HEK293 (cell line): Measurements from ENCODE around the gene DIPK1C.

Source experiments
- CTCF ChIA-PET: fragments of 350-600 bp; formaldehyde crosslinking; extraction: SDS; loops from one replicate; lab custom pipeline; 2021; ENCODE audit warnings: antibody characterized with exemption; lab: Yijun Ruan, JAX
- POLR2A ChIA-PET: fragments of 300-600 bp; formaldehyde crosslinking; extraction: SDS; loops from one replicate; lab custom pipeline; 2020; ENCODE audit warnings: antibody characterized with exemption, inconsistent platforms; lab: Yijun Ruan, JAX
- H3K27ac ChIP-seq: fragments of 200-500 bp; sonication (Bioruptor generic); 2 replicates; pipeline ENCODE4 v1.5.1; 2014; ENCODE audit warnings: low read depth, low read length, control low read depth, inconsistent platforms; ENCODE audit errors: extremely low read depth
- H3K36me3 ChIP-seq, 2 experiments: fragments of 200-500 bp in 1 of 2; sonication (Bioruptor generic) in 1 of 2; 1 replicate in 1 of 2; 2 replicates in 1 of 2; pipeline ENCODE4 v1.5.1; 2014 to 2017; ENCODE audit warnings: inconsistent platforms in 2 of 2, low read length in 2 of 2; ENCODE audit not compliant: control insufficient read depth in 2 of 2, insufficient read depth in 1 of 2
- H3K4me1 ChIP-seq: fragments of 200-500 bp; sonication (Bioruptor generic); 2 replicates; pipeline ENCODE4 v1.5.1; 2014; ENCODE audit warnings: mild to moderate bottlenecking, low read length, inconsistent platforms; ENCODE audit not compliant: control insufficient read depth, insufficient read depth
- H3K4me3 ChIP-seq: 2 replicates; pipeline ENCODE4 v1.5.1; 2011; ENCODE audit warnings: low read depth, mild to moderate bottlenecking, control low read depth, low read length, moderate library complexity
- H3K9me3 ChIP-seq: fragments of 200-500 bp; sonication (Bioruptor generic); 2 replicates; pipeline ENCODE4 v1.5.1; 2014; ENCODE audit warnings: low read depth, low read length, inconsistent platforms; ENCODE audit not compliant: control insufficient read depth, insufficient read depth
- BCL11B ChIP-seq: fragments of 450-650 bp; formaldehyde crosslinking; IDR thresholded peaks from 2 replicates; pipeline ENCODE4 v1.5.1; 2016; ENCODE audit warnings: low read depth, missing biosample characterization, missing genetic modification characterization
- GFI1B ChIP-seq: fragments of 450-650 bp; formaldehyde crosslinking; IDR thresholded peaks from 2 replicates; pipeline ENCODE4 v1.5.1; 2016; ENCODE audit warnings: missing biosample characterization, missing genetic modification characterization
- IKZF3 ChIP-seq: fragments of 450-650 bp; IDR thresholded peaks from 2 replicates; pipeline ENCODE4 v1.5.0; 2018; ENCODE audit warnings: missing biosample characterization, mild to moderate bottlenecking, missing genetic modification characterization, moderate library complexity
- SALL2 ChIP-seq: fragments of 450-650 bp; formaldehyde crosslinking; IDR thresholded peaks from 2 replicates; pipeline ENCODE4 v1.5.0; 2017; ENCODE audit warnings: missing biosample characterization, mild to moderate bottlenecking, missing genetic modification characterization, borderline replicate concordance
- ZBTB20 ChIP-seq: fragments of 450-650 bp; formaldehyde crosslinking; IDR thresholded peaks from 2 replicates; pipeline ENCODE4 v1.5.1; 2016; ENCODE audit warnings: missing biosample characterization, missing genetic modification characterization
- ZFP41 ChIP-seq: fragments of 450-650 bp; formaldehyde crosslinking; IDR thresholded peaks from 2 replicates; pipeline ENCODE4 v1.5.1; 2016; ENCODE audit warnings: missing biosample characterization, missing genetic modification characterization, borderline replicate concordance
- ZNF155 ChIP-seq: fragments of 450-650 bp; formaldehyde crosslinking; IDR thresholded peaks from 2 replicates; pipeline ENCODE4 v1.5.1; 2016; ENCODE audit warnings: missing biosample characterization, missing genetic modification characterization
- ZNF223 ChIP-seq: fragments of 450-650 bp; formaldehyde crosslinking; IDR thresholded peaks from 2 replicates; pipeline ENCODE4 v1.5.1; 2016; ENCODE audit warnings: missing biosample characterization, missing genetic modification characterization
- ZNF354C ChIP-seq: fragments of 450-650 bp; formaldehyde crosslinking; IDR thresholded peaks from 2 replicates; pipeline ENCODE4 v1.5.1; 2016; ENCODE audit warnings: missing biosample characterization, missing genetic modification characterization, low read depth, borderline replicate concordance
- ZNF558 ChIP-seq: fragments of 450-650 bp; formaldehyde crosslinking; IDR thresholded peaks from 2 replicates; pipeline ENCODE4 v1.5.1; 2016; ENCODE audit warnings: missing biosample characterization, missing genetic modification characterization
- ZNF600 ChIP-seq: fragments of 450-650 bp; formaldehyde crosslinking; IDR thresholded peaks from 2 replicates; pipeline ENCODE4 v1.5.1; 2016; ENCODE audit warnings: missing biosample characterization, missing genetic modification characterization
- ZNF670 ChIP-seq: fragments of 450-650 bp; formaldehyde crosslinking; IDR thresholded peaks from 2 replicates; pipeline ENCODE4 v1.5.1; 2016; ENCODE audit warnings: missing biosample characterization, missing genetic modification characterization, low read depth
- ZNF76 ChIP-seq: fragments of 450-650 bp; formaldehyde crosslinking; IDR thresholded peaks from 2 replicates; pipeline ENCODE4; 2016; ENCODE audit warnings: low read depth, missing biosample characterization, missing genetic modification characterization, borderline replicate concordance
- ZNF830 ChIP-seq: fragments of 450-650 bp; IDR thresholded peaks from 2 replicates; pipeline ENCODE4 v1.5.0; 2018; ENCODE audit warnings: missing biosample characterization, missing genetic modification characterization, low read depth, mild to moderate bottlenecking, moderate library complexity
- ZNF837 ChIP-seq: fragments of 450-650 bp; formaldehyde crosslinking; IDR thresholded peaks from 2 replicates; pipeline ENCODE4 v1.5.1; 2016; ENCODE audit warnings: missing biosample characterization, missing genetic modification characterization
- TF ChIP-seq, protein P1 (sequence below): IDR thresholded peaks from 2 replicates; pipeline ENCODE4 v1.6.1; 2011; ENCODE audit warnings: mild to moderate bottlenecking, low read depth, low read length, borderline replicate concordance
- TF ChIP-seq, protein P2 (sequence below): fragments of 450-650 bp; formaldehyde crosslinking; IDR thresholded peaks from 2 replicates; pipeline ENCODE4 v1.5.1; 2016; ENCODE audit warnings: missing biosample characterization, missing genetic modification characterization
- TF ChIP-seq, protein P3 (sequence below): fragments of 450-650 bp; formaldehyde crosslinking; IDR thresholded peaks from 2 replicates; pipeline ENCODE4 v1.5.1; 2016; ENCODE audit warnings: missing biosample characterization, missing genetic modification characterization
- TF ChIP-seq, protein P4 (sequence below): fragments of 450-650 bp; formaldehyde crosslinking; conservative IDR thresholded peaks from 2 replicates; pipeline ENCODE4 v1.5.1; 2016; ENCODE audit warnings: low read depth, missing biosample characterization, missing genetic modification characterization
- TF ChIP-seq, protein P5 (sequence below): fragments of 450-650 bp; formaldehyde crosslinking; IDR thresholded peaks from 2 replicates; pipeline ENCODE4 v1.5.1; 2016; ENCODE audit warnings: missing biosample characterization, missing genetic modification characterization
- TF ChIP-seq, protein P6 (sequence below): fragments of 450-650 bp; formaldehyde crosslinking; IDR thresholded peaks from 2 replicates; pipeline ENCODE4; 2016; ENCODE audit warnings: missing biosample characterization, missing genetic modification characterization
- TF ChIP-seq, protein P7 (sequence below): fragments of 450-650 bp; formaldehyde crosslinking; optimal IDR thresholded peaks from 2 replicates; pipeline ENCODE3; 2016; ENCODE audit warnings: missing biosample characterization, mild to moderate bottlenecking, missing genetic modification characterization

DIPK1C gene

DNA sequence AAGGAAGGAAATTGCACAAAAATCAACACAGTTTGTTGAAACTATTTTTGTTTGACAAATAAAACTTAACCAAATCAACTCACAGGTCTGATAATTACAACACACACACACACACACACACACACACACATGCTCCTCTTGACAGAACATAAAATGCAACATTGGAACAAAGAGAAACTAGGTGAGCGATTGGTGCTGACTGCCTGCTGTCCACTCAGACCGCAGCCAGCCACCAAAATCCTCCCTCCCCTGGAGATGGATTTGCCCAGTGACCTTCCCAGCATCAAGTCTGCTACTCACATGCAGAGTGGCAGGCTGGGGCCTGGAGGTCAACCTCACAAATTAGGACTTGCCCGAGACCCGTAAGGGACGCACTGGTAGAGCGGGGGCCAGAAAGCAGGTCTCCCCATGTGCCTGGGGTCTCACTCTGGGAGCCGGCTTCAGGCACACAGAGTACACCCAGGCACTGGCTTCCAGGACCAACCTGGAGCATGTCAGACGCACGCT is 61.4 kb downstream of the DIPK1C start (continued):
- TF ChIP-seq, protein P1, sequence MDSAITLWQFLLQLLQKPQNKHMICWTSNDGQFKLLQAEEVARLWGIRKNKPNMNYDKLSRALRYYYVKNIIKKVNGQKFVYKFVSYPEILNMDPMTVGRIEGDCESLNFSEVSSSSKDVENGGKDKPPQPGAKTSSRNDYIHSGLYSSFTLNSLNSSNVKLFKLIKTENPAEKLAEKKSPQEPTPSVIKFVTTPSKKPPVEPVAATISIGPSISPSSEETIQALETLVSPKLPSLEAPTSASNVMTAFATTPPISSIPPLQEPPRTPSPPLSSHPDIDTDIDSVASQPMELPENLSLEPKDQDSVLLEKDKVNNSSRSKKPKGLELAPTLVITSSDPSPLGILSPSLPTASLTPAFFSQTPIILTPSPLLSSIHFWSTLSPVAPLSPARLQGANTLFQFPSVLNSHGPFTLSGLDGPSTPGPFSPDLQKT: no peak
- TF ChIP-seq SALL2 (tag by site-specific recombination) (no peak), ZNF670 (tag by site-specific recombination) (no peak)

DNA sequence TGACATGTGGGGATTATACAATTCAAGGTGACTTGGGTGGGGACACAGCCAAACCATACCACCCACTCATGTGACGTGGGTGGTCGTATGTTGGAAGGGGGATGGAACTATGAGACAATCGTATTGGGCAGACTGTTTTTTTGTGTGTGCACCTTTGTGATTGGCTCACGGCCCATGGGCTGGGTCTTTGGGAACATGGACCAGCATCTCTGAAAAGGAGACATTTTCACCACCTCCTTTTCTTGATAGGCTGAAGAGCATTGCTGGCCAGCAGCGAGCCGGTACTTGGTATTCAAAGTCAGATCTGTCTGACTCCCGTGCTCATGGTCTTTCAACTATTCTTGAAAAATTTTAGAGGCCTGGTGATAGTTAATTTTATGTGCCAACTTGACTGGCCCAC is 62.1 kb downstream of the DIPK1C start:
- H3K4me3 ChIP-seq: no peak overlapping the region
- CTCF ChIA-PET: no interaction called here
- H3K36me3 ChIP-seq: no peaks in the 10 kb centered on the region
- H3K4me1 ChIP-seq: no peaks in the 10 kb centered on the region
- POLR2A ChIA-PET: no interaction called here
- H3K27ac ChIP-seq: no peak overlapping the region
- H3K9me3 ChIP-seq: no peaks in the 10 kb centered on the region
- TF ChIP-seq ZBTB20: no peak
- TF ChIP-seq, protein P2, sequence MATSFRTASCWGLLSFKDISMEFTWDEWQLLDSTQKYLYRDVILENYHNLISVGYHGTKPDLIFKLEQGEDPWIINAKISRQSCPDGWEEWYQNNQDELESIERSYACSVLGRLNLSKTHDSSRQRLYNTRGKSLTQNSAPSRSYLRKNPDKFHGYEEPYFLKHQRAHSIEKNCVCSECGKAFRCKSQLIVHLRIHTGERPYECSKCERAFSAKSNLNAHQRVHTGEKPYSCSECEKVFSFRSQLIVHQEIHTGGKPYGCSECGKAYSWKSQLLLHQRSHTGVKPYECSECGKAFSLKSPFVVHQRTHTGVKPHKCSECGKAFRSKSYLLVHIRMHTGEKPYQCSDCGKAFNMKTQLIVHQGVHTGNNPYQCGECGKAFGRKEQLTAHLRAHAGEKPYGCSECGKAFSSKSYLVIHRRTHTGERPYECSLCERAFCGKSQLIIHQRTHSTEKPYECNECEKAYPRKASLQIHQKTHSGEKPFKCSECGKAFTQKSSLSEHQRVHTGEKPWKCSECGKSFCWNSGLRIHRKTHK (tag by site-specific recombination): no peak
- TF ChIP-seq ZNF837 (tag by site-specific recombination): no peak
- no peak for TF ChIP-seq ZNF76
- TF ChIP-seq, protein P3, sequence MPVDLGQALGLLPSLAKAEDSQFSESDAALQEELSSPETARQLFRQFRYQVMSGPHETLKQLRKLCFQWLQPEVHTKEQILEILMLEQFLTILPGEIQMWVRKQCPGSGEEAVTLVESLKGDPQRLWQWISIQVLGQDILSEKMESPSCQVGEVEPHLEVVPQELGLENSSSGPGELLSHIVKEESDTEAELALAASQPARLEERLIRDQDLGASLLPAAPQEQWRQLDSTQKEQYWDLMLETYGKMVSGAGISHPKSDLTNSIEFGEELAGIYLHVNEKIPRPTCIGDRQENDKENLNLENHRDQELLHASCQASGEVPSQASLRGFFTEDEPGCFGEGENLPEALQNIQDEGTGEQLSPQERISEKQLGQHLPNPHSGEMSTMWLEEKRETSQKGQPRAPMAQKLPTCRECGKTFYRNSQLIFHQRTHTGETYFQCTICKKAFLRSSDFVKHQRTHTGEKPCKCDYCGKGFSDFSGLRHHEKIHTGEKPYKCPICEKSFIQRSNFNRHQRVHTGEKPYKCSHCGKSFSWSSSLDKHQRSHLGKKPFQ (tag by site-specific recombination): no peak
- TF ChIP-seq ZNF558: no peak
- no peak for TF ChIP-seq ZNF155 (tag by site-specific recombination)
- TF ChIP-seq ZNF223 (tag by site-specific recombination): no peak
- TF ChIP-seq, protein P4, sequence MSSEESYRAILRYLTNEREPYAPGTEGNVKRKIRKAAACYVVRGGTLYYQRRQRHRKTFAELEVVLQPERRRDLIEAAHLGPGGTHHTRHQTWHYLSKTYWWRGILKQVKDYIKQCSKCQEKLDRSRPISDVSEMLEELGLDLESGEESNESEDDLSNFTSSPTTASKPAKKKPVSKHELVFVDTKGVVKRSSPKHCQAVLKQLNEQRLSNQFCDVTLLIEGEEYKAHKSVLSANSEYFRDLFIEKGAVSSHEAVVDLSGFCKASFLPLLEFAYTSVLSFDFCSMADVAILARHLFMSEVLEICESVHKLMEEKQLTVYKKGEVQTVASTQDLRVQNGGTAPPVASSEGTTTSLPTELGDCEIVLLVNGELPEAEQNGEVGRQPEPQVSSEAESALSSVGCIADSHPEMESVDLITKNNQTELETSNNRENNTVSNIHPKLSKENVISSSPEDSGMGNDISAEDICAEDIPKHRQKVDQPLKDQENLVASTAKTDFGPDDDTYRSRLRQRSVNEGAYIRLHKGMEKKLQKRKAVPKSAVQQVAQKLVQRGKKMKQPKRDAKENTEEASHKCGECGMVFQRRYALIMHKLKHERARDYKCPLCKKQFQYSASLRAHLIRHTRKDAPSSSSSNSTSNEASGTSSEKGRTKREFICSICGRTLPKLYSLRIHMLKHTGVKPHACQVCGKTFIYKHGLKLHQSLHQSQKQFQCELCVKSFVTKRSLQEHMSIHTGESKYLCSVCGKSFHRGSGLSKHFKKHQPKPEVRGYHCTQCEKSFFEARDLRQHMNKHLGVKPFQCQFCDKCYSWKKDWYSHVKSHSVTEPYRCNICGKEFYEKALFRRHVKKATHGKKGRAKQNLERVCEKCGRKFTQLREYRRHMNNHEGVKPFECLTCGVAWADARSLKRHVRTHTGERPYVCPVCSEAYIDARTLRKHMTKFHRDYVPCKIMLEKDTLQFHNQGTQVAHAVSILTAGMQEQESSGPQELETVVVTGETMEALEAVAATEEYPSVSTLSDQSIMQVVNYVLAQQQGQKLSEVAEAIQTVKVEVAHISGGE (tag by site-specific recombination): no peak
- no peak for TF ChIP-seq IKZF3 (tag by site-specific recombination)
- TF ChIP-seq BCL11B: no peak
- TF ChIP-seq GFI1B (tag by site-specific recombination): no peak
- no peak for TF ChIP-seq ZNF600
- TF ChIP-seq, protein P5, sequence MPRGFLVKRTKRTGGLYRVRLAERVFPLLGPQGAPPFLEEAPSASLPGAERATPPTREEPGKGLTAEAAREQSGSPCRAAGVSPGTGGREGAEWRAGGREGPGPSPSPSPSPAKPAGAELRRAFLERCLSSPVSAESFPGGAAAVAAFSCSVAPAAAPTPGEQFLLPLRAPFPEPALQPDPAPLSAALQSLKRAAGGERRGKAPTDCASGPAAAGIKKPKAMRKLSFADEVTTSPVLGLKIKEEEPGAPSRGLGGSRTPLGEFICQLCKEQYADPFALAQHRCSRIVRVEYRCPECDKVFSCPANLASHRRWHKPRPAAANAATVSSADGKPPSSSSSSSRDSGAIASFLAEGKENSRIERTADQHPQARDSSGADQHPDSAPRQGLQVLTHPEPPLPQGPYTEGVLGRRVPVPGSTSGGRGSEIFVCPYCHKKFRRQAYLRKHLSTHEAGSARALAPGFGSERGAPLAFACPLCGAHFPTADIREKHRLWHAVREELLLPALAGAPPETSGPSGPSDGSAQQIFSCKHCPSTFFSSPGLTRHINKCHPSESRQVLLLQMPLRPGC: no peak
- no peak for TF ChIP-seq ZNF354C (tag by site-specific recombination)
- no peak for TF ChIP-seq ZFP41 (tag by site-specific recombination)
- TF ChIP-seq, protein P6, sequence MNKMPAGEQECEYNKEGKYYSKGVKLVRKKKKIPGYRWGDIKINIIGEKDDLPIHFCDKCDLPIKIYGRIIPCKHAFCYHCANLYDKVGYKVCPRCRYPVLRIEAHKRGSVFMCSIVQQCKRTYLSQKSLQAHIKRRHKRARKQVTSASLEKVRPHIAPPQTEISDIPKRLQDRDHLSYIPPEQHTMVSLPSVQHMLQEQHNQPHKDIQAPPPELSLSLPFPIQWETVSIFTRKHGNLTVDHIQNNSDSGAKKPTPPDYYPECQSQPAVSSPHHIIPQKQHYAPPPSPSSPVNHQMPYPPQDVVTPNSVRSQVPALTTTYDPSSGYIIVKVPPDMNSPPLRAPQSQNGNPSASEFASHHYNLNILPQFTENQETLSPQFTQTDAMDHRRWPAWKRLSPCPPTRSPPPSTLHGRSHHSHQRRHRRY (tag by site-specific recombination): no peak
- TF ChIP-seq ZNF830 (tag by site-specific recombination): no peak
- TF ChIP-seq, protein P7, sequence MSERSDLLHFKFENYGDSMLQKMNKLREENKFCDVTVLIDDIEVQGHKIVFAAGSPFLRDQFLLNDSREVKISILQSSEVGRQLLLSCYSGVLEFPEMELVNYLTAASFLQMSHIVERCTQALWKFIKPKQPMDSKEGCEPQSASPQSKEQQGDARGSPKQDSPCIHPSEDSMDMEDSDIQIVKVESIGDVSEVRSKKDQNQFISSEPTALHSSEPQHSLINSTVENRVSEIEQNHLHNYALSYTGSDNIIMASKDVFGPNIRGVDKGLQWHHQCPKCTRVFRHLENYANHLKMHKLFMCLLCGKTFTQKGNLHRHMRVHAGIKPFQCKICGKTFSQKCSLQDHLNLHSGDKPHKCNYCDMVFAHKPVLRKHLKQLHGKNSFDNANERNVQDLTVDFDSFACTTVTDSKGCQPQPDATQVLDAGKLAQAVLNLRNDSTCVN: no peak
